ENCODE measurements around the gene LXN. TPM values are rescaled to one million over a fixed set of nuclear protein-coding genes. Genes with fewer than 3 reads are reported as not detected.

Gene LXN
- total RNA-seq, 2 experiments from 2014 or later, result 7.1 to 7.8 TPM

- Mint-ChIP-seq H3K4me3 (no peak overlapping the region), H3K27ac (no peak overlapping the region), H3K27me3 (no peaks in the 10 kb centered on the region), H3K9me3 (no peaks in the 10 kb centered on the region), H3K36me3 (ENCODE audit: low read depth) (peaks cover 21% of the 10 kb centered on the region), H3K4me1 (ENCODE audit: low read depth) (no peaks in the 10 kb centered on the region)
- DNase-seq (no peak), ATAC-seq (no peak)
- intact Hi-C loops (cut with micrococcal nuclease), result no loop called here
- TF ChIP-seq CTCF (IDR thresholded peaks at IDR 0.05), result no peak
- POLR2A ChIA-PET, result no interaction called here
- CTCF ChIA-PET, result no interaction called here
These were observed 12.7 kb upstream of the LXN start for GRCh38 chr3:158685159-158685558.

GRCh38 chr3:158683230-158683962, 10.9 kb upstream of the LXN start:
- Mint-ChIP-seq H3K4me1 (ENCODE audit: low read depth) (peaks cover 3% of the 10 kb centered on the region), H3K36me3 (ENCODE audit: low read depth) (peaks cover 19% of the 10 kb centered on the region), H3K27ac (no peak overlapping the region), H3K27me3 (no peaks in the 10 kb centered on the region), H3K4me3 (no peak overlapping the region), H3K9me3 (no peaks in the 10 kb centered on the region)
- DNase-seq, result no peak
- intact Hi-C loops (cut with micrococcal nuclease), result no loop called here
- ChIA-PET POLR2A (no interaction called here), CTCF (interaction anchor here (0.8 to 1.3 kb wide), 2 partner anchors 9 to 38 kb away, joined by 3 to 5 read pairs; partner anchors contain the start of gene GFM1)
- no peak for ATAC-seq
- TF ChIP-seq CTCF (IDR thresholded peaks at IDR 0.05), result no peak

- no peak overlapping the region for H3K27ac Mint-ChIP-seq
- peaks cover 3% of the 10 kb centered on the region for H3K4me1 Mint-ChIP-seq (ENCODE audit: low read depth)
- DNase-seq (no peak), ATAC-seq (no peak)
- no peaks in the 10 kb centered on the region for H3K27me3 Mint-ChIP-seq
- CTCF ChIA-PET, result interaction anchor here (2.0 kb wide), 1 partner anchor 47 kb away, joined by 6 read pairs; no protein-coding TSS in a partner anchor
- no peak overlapping the region for H3K4me3 Mint-ChIP-seq
- no peaks in the 10 kb centered on the region for H3K9me3 Mint-ChIP-seq
- intact Hi-C loops (cut with micrococcal nuclease), result no loop called here
- H3K36me3 Mint-ChIP-seq (ENCODE audit: low read depth), result peaks cover 21% of the 10 kb centered on the region
- no peak for TF ChIP-seq CTCF (IDR thresholded peaks at IDR 0.05)
- POLR2A ChIA-PET, result no interaction called here
These were observed 8.4 kb upstream of the LXN start for GRCh38 chr3:158680861-158681260.

- Mint-ChIP-seq H3K36me3 (ENCODE audit: low read depth) (peaks cover 17% of the 10 kb centered on the region), H3K9me3 (no peaks in the 10 kb centered on the region), H3K27ac (no peak overlapping the region), H3K27me3 (no peaks in the 10 kb centered on the region), H3K4me1 (ENCODE audit: low read depth) (peaks cover 3% of the 10 kb centered on the region), H3K4me3 (no peak overlapping the region)
- POLR2A ChIA-PET, result interaction anchor here (0.7 kb wide), 1 partner anchor 15 kb away, joined by 3 read pairs; no protein-coding TSS in a partner anchor
- DNase-seq (no peak), ATAC-seq (no peak)
- no peak for TF ChIP-seq CTCF (IDR thresholded peaks at IDR 0.05)
- intact Hi-C loops (cut with micrococcal nuclease), result no loop called here
- CTCF ChIA-PET, result interaction anchor here (1.5 to 2.0 kb wide), 2 partner anchors 20 to 48 kb away, joined by 6 to 8 read pairs; no protein-coding TSS in a partner anchor
These were observed 7.1 kb upstream of the LXN start for GRCh38 chr3:158679547-158680000.

GRCh38 chr3:158678687-158679086, 6.2 kb upstream of the LXN start:
- no peaks in the 10 kb centered on the region for H3K9me3 Mint-ChIP-seq
- intact Hi-C loops (cut with micrococcal nuclease), result no loop called here
- no peak overlapping the region for H3K27ac Mint-ChIP-seq
- peaks cover 12% of the 10 kb centered on the region for H3K36me3 Mint-ChIP-seq (ENCODE audit: low read depth)
- ATAC-seq, result no peak
- ChIA-PET CTCF (interaction anchor here (1.5 to 2.0 kb wide), 2 partner anchors 19 to 49 kb away, joined by 6 to 8 read pairs; no protein-coding TSS in a partner anchor), POLR2A (interaction anchor here (0.7 kb wide), 1 partner anchor 16 kb away, joined by 3 read pairs; no protein-coding TSS in a partner anchor)
- no peak for DNase-seq
- H3K4me3 Mint-ChIP-seq, result no peak overlapping the region
- no peaks in the 10 kb centered on the region for H3K27me3 Mint-ChIP-seq
- H3K4me1 Mint-ChIP-seq (ENCODE audit: low read depth), result peaks cover 3% of the 10 kb centered on the region
- TF ChIP-seq CTCF (IDR thresholded peaks at IDR 0.05), result no peak
